Measurements from ENCODE around the gene OARD1. TPM values are rescaled to one million over a fixed set of nuclear protein-coding genes. Genes with fewer than 3 reads are reported as not detected.
"Not testable (repeated sequence)": the region's sequence is repeated elsewhere in the genome, so short reads cannot be mapped to it uniquely, and the experiment has no call there.

The OARD1 gene
- total RNA-seq, 2 donors from 2014 or later = 62.7 to 73.1 TPM

DNA sequence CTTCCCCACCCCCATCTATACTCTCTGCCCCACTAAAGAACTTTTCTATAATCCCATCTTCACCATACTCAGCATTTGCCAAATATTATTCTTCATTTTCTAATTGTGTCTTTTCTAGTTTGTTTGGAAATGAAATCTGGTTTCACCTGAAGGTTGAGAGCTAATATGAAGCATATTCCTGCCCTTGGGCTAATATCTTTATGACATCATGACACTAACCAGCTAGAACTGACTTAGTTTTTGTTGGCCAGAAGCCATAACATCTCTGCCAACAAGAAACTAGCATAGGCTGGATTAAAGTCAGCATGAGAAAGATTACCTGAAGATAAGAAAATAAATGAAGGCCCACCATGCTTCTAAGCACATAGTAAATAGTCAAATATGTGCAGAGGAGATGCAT lies 49.9 kb downstream of the OARD1 start:
- Mint-ChIP-seq H3K4me1 (ENCODE audit: low read depth) (peaks cover 4% of the 10 kb centered on the region), H3K9me3 (no peaks in the 10 kb centered on the region), H3K27me3 (ENCODE audit: low read depth) (no peaks in the 10 kb centered on the region), H3K36me3 (ENCODE audit: insufficient read depth in 2 of 2) (no peaks in the 10 kb centered on the region), H3K4me3 (no peak overlapping the region), H3K27ac (no peak overlapping the region)
- ATAC-seq (replicated peaks in 1 of 2) (no peak), DNase-seq (no peak)

DNA sequence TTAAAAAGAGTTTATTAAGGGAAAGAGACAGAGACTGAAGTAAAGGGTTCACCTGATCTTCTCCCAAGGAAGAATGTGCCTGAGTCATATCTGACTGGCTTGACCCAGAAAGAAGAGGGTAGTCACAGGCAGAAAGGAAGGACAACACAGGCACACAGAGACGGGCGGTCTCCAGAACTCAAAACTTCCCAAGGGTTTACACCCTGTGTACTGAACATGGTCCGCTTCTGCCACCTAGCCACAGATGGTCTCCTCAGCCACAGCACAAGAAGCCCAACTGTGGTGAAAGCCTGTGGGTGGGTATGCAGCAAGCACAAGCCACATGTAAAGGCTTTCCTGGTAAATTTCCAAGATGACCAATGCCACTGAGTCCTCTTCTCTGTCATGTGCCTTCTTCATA lies 50.3 kb downstream of the OARD1 start:
- no peaks in the 10 kb centered on the region for H3K4me1 Mint-ChIP-seq (ENCODE audit: low read depth)
- no peak for DNase-seq
- H3K27ac Mint-ChIP-seq = no peak overlapping the region
- H3K36me3 Mint-ChIP-seq (ENCODE audit: insufficient read depth in 2 of 2) = no peaks in the 10 kb centered on the region
- no peak for ATAC-seq (replicated peaks in 1 of 2)
- no peaks in the 10 kb centered on the region for H3K9me3 Mint-ChIP-seq
- H3K4me3 Mint-ChIP-seq = no peak overlapping the region
- no peaks in the 10 kb centered on the region for H3K27me3 Mint-ChIP-seq (ENCODE audit: low read depth)

DNA sequence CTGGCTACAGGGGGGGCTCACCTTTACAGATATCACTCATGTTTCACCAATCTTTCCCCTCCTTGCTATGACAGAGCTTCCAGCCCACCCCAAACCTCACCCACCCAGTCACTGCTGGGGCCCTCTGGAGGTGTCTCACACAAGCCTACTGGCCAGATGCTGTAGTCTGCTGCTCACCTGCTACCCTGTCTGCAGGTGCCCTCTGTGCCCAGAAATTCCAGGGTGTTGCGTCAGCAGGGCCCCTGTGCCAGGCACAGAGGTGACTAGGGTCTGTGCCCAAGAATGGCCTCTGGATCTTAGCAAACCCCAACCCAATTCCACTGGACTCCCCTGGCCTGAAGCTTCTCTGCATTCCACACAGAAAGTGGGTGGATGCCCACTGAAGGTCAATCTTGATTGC lies 54.5 kb downstream of the OARD1 start:
- H3K27ac Mint-ChIP-seq = no peak overlapping the region

GRCh38 chr6:41015860-41016259 lies 56.3 kb downstream of the OARD1 start:
- H3K27ac Mint-ChIP-seq; ATAC-seq (replicated peaks in 1 of 2); H3K9me3 Mint-ChIP-seq; DNase-seq; H3K36me3 Mint-ChIP-seq (ENCODE audit: insufficient read depth in 2 of 2); H3K27me3 Mint-ChIP-seq (ENCODE audit: low read depth); H3K4me3 Mint-ChIP-seq; H3K4me1 Mint-ChIP-seq (ENCODE audit: low read depth): not testable (repeated sequence)

More for the DNA sequence above, 54.5 kb downstream of the OARD1 start:
- Mint-ChIP-seq H3K36me3 (ENCODE audit: insufficient read depth in 2 of 2) (no peaks in the 10 kb centered on the region), H3K4me1 (ENCODE audit: low read depth) (no peaks in the 10 kb centered on the region), H3K27me3 (ENCODE audit: low read depth) (no peaks in the 10 kb centered on the region), H3K9me3 (no peaks in the 10 kb centered on the region), H3K4me3 (no peak overlapping the region)
- DNase-seq (no peak), ATAC-seq (replicated peaks in 1 of 2) (no peak)

GRCh38 chr6:41014780-41015179 lies 57.4 kb downstream of the OARD1 start:
- H3K4me1 Mint-ChIP-seq (ENCODE audit: low read depth) = no peaks in the 10 kb centered on the region
- no peak for DNase-seq
- H3K9me3 Mint-ChIP-seq = no peaks in the 10 kb centered on the region
- no peaks in the 10 kb centered on the region for H3K36me3 Mint-ChIP-seq (ENCODE audit: insufficient read depth in 2 of 2)
- no peak overlapping the region for H3K4me3 Mint-ChIP-seq
- no peak overlapping the region for H3K27ac Mint-ChIP-seq
- no peaks in the 10 kb centered on the region for H3K27me3 Mint-ChIP-seq (ENCODE audit: low read depth)
- no peak for ATAC-seq (replicated peaks in 1 of 2)

Other genes starting within 250 kb of the OARD1 start
- 1 to 10 TPM; 4.0 to 5.5 TPM for gene UNC5CL, start 33.1 kb downstream of the OARD1 start, total RNA-seq
- not detected for gene TSPO2, start 29.9 kb downstream of the OARD1 start, total RNA-seq
- gene APOBEC2, start 19.2 kb downstream of the OARD1 start, total RNA-seq = not detected
- gene NFYA, start 618 bp upstream of the OARD1 start, total RNA-seq = 10 to 100 TPM; 32.4 to 34.4 TPM
- not detected for gene TREML1, start 82.0 kb upstream of the OARD1 start, total RNA-seq
- gene TREM2, start 90.8 kb upstream of the OARD1 start, total RNA-seq = not detected
- 10 to 100 TPM in 1 of 2 donors, 1 to 10 TPM in 1; 8.8 to 15.0 TPM for gene TREML2, start 128.8 kb upstream of the OARD1 start, total RNA-seq
- gene TREML4, start 156.0 kb upstream of the OARD1 start, total RNA-seq = not detected
- 1 to 10 TPM in 1 of 2 donors, under 1 TPM in 1; 0.38 to 1.5 TPM for gene TREM1, start 214.3 kb upstream of the OARD1 start, total RNA-seq

All from activated T-cell treated with anti-CD3 and anti-CD28 coated beads, Interleukin-2, amount 50 U/mL, for 72 hours (primary cell).